GM23248 (cell line): ENCODE data around the gene TWNK.

ENCODE experiments used
- EZH2 ChIP-seq: fragments of 200-600 bp; sonication (generic); IDR thresholded peaks from 2 replicates; pipeline ENCODE4 v1.6.1; 2018; ENCODE audit warnings: antibody characterized with exemption, mild to moderate bottlenecking; ENCODE audit not compliant: insufficient read depth, poor library complexity, severe bottlenecking
- EZH2phosphoT487 ChIP-seq: fragments of 200-600 bp; sonication (generic); IDR thresholded peaks from 2 replicates; pipeline ENCODE4 v1.6.1; 2018; ENCODE audit warnings: antibody characterized with exemption, moderate library complexity, mild to moderate bottlenecking, low read depth; ENCODE audit not compliant: insufficient read depth

DNA sequence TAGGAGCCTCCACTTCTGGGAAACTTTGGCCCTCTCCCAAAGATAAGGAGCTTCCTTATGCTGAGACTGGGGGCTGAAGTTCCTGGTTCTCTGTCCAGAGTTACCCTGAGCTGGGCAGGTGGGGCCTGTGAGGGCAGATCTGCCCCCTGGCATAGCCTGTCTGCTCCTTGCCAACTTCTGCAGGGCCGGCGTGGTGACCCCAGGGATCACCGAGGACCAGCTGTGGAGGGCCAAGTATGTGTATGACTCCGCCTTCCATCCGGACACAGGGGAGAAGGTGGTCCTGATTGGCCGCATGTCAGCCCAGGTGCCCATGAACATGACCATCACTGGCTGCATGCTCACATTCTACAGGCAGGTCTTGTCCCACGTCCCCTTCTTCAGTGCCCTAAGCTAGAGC is 48.0 kb downstream of the TWNK start:
- TF ChIP-seq EZH2 = no peak
- no peak for TF ChIP-seq EZH2phosphoT487
